HG02759 (cell line): ENCODE data around the gene C1orf35.

ENCODE experiments used
- ATAC-seq: cut with Tn5 transposase; IDR thresholded peaks from one replicate; pipeline ENCODE4 v1.9.1; 2021; ENCODE audit warnings: mild to moderate bottlenecking, moderate library complexity; ENCODE audit not compliant: unreplicated experiment

C1orf35 gene

DNA sequence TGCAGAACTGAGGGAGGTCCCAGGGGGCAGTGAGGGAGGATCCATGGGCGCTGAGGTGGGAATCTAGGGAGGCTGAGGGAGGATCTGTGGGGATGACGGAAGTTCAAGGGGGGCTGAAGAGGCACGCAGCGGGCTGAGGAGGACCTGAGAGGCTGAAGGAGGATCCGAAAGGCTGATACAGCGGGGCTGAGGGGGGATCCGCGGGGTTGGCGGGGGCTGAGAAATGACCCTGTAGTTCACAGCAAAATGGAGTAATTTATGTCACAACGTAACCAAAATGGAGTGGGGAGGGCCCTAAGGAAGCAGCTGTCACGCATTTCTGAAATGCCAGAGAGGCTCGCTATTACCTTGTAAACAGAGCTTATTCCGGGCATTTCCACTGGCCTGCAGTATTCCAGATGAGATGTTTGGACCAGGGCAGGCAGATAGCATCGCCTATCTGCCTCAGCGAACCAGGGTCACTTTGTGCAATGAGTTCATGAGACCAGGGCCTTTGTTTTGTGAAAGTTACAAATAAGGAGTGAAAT is 6.9 kb upstream of the C1orf35 start:
- no peak for ATAC-seq

DNA sequence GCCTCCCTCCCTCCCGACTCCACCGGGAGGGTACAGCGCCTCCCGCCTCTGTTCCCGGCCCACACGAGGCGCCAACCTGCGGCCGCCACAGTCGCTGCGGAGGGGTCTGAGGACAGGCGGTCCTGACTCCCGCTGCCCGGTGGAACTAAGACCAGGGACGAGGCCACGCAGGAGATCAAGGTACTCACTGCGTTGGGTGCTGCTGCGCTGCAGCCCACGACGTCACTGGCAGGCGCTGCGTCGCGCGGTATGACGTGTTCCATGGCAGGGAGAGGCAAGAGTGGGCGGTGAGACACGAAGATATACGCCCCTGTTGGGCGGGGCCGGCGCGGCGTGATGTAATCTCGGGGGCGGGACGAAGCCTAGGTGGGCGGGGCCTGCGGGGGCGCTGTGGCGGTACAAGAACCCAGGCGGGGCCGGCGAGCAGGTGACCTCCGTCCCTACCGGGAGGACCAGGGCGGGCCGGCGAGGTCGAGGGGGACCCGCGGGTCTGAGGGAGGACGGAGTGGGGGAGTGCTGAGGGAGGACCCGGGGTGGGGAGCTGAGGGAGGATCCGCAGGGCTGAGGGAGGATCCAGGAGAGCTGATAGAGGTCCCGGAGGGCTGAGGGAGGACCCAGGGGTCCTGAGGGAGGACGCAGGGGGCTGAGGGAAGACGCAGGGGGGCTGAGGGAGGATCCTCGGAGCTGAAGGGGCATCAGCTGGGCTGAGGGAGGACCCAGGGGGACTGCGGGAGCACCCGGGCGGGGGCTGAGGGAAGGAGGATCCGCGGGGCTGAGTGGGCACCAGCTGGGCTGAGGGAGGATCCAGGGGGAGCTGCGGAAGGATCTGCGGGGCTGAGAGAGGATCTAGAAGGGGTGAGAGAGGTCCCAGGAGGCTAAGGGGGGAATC is 6.2 kb upstream of the C1orf35 start, which contains the start of gene MRPL55:
TSS of gene MRPL55 (minus strand) at position 227 of the 889 bp plus-strand sequence. CDS start 1,039 bp downstream, outside the sequence.
- peak; percentile 92 for ATAC-seq

DNA sequence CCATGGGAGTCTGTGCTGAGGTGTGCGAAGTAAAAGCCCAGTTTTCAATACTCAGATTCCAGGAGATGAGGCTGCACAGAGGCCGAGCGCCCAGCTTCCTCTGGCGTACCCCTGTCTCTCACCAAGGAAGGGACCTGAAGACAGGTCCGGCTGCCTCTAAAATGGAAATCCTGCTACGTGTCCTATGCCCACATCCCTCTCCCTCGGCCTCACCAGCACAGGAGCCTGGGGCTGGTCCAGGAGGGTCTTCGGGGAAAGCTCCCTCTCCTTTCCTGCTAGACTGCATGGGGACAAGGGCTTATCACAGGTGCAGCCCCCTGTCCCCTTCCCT is 5.6 kb upstream of the C1orf35 start:
- no peak for ATAC-seq

DNA sequence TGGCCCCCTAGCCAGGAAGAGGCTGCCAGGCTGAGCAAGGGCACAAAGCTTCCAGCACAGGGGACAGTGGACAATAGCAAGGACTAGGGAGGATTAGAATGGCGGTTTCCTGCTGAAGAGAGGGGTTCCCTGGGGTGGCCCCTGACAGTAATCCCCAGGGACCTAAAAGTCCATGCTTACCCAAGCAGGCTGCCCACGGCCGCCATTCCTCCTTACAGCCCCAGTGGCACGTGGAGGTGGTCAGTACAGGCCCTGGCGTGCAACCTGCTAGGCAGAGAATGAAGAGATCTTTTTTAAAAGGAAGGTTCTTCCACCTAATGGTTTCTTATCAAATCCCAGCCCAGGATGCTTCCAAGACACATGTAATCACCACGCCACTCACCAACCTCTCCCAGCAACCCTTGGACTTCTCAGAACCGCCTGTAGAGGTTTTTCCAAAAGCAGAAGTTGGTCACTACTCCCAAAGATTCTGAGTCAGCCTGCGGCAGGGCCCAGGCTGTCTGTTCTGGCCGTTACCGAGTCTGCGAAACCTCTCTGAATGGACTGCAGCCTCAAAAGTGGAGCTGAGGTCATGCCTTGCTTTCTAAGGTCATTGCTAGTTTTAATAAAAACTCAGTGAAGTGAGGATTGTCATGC is 5.0 kb upstream of the C1orf35 start:
- no peak for ATAC-seq

DNA sequence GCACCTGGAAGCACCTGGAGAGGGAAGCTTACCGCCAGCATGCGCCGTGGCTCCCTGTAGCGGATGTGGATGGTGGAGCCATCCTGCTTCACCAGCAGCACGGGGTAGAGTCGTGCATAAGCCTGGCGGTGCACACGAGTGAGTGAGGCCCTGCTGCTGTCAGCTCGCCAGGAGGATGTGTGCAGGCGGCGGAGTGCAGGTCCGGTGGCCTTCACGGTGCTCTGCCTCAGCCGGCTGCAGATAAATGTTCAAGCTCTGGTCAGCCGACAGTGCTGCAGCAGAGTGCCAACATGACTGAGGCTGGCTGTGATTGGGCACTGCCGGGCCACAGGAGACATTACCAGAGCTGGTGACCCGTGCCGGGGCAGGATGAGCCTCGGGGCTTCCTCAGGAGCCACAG is 4.5 kb upstream of the C1orf35 start:
- no peak for ATAC-seq

GRCh38 chr1:228106800-228107054 is 3.6 kb upstream of the C1orf35 start:
- no peak for ATAC-seq

- no peak for ATAC-seq
Measured at GRCh38 chr1:228105996-228106799, 3.1 kb upstream of the C1orf35 start.

DNA sequence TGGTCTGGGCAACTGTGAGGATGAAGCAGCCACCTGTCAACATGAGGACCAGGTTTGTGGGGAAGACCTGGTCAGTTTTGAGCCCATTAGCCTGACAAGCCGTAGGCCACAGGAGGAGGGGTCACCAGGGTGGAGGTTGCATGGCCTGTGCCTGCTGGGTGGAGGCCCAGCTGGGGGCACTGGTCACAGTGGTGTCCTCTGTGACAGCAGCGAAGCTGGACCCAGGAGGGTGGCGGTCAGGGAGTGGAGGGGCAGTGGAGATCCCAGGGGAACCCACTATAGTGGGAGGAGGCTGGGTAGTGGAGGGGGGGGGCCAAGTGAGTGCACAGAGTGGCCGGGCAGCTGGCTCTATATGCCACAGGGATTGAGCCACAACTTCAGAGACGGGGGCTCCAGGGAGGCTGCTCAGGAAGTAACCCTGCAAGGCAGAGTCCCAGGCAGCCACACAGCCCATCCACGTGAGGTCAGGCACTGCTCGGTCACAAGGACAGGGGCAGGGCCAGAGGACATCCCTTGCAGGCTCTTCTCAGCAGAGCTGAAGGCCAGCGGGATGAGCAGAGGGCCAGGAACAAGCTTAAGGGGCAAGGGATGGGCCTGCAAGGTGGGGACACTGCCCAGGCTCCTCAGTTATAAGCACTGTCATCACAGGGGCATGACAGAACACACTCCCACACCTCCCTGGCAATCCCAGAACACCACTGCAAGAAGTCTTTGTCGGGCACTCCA is 2.3 kb upstream of the C1orf35 start:
- no peak for ATAC-seq

- no peak for ATAC-seq
Measured at GRCh38 chr1:228104526-228105269, 1.6 kb upstream of the C1orf35 start.

DNA sequence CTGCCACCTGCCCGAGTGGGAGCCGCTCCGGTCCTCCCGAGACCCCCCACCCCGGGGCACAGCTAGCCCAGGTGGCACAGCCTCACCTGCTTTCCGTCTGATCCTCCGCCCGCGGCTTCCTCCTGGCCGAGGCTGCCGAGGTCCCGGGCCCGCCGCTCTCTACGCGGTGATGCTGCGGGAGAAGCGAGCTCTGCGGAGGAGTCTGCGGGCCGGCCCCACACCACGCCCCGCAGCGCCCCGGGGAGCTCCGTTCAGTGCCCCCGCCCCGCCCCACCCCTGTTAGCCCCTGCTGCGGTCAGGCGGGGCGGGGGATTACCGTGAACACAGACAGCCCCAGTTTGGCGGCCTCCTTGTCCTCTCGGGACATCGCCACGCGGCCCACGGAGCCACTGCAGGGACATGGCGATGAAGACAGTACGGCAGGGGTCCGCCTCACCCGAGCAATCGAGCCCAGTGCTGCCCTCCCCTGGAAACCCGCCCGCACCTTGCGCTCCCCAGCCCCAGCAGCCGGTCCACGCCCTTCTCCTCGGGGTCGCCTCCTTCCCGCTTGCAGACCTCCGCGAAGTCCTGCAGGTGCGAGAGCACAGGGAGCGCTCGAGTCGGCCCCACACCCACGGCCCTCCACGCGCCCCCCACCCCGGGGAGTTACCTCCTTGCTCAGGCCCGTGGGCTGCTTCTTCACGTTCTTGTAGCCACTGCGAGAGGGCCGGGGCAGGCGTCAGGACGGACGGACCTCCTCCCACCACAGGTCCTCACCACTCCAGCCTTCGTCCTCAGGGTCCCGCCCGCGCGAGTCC is 933 bp downstream of the C1orf35 start:
- peak; percentile 19 for ATAC-seq

DNA sequence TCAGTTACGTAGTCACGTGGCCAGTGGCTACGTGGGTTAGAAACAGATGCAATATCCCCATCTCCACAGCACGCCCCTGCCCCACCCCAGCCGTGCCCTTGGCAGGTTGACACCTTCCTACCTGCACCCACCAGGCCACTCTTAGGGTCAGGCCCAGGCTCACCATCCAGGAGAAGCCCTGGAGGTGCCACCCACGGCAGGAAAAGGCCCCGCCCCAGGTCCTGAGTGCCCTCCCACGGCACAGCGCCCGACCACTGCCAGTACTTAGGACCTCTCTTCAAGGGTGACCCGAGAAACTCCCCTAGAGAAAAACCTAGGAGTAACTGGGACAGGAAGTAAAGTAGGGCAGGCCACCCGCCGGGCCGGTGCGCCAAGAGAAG is 1.5 kb downstream of the C1orf35 start:
- no peak for ATAC-seq

- ATAC-seq: no peak
Measured at GRCh38 chr1:228100822-228101613, 2.1 kb downstream of the C1orf35 start.

- ATAC-seq: no peak
Measured at GRCh38 chr1:228099331-228099732, 3.8 kb downstream of the C1orf35 start.

GRCh38 chr1:228098323-228098931 is 4.7 kb downstream of the C1orf35 start:
- ATAC-seq: no peak

GRCh38 chr1:228097333-228098081 is 5.6 kb downstream of the C1orf35 start:
- no peak for ATAC-seq

GRCh38 chr1:228096416-228097332 is 6.5 kb downstream of the C1orf35 start:
- no peak for ATAC-seq
